NOMO-1 treated with DMSO at 0.1 percent for 48 hours (cell line): ENCODE results near the gene CASP7.

ENCODE experiments used
- DNase-seq: peaks from one replicate; lab custom pipeline; 2025; ENCODE audit not compliant: unreplicated experiment; lab: John Stamatoyannopoulos, UW

Gene CASP7

GRCh38 chr10:113665806-113666354 lies 13.8 kb upstream of the CASP7 start:
- DNase-seq: no peak

- peak; percentile 16 for DNase-seq
Observed at GRCh38 chr10:113666682-113667252, 12.9 kb upstream of the CASP7 start.

DNA sequence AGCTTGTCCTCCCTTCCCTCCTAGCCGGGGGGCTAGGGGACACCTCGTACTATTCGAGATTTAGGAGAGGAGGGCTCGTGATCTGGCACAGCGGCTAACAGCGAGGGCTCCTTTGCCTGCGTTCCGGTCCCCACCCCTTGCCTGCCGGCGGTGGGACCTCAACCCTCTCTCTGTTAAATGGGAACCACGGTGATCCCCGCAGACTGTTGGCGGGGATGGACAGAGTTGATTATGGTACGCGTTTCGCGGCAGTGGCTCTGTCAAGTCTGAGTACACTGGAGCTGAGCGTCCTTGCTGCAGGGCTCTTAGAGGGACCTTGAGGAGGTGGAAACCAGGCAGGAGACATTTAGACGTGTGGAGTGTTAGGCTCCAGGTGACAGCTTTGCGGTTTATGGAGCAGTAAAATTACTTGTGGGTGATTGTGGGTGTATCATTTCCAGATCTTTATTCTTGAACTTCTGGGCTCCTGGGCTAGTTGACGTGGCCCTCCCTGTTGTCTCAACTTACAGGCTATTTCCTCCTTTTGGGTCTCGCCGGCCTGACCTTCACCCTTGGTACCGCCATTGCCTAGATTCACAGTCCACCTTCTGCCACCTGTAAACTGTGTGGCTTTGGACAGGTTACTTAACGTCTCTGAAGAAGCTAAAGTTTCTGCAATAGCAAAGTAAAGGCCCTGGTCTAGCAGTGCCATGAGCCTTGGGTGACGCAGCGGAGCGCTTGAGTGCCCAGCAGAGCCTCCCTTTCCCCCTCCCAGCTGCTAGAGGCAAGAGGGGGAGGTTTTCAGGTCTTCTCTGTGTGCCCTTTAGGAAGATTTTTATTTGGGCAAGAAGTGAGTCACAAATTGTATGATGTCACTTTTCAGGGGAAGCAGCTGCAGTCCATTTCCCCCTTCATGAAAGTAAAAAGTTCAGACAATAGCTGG lies 739 bp downstream of the CASP7 start:
- peak; percentile 66 for DNase-seq

- no peak for DNase-seq
Observed at GRCh38 chr10:113681533-113682470, 2.1 kb downstream of the CASP7 start.

GRCh38 chr10:113683300-113683699 lies 3.6 kb downstream of the CASP7 start:
- peak; percentile 49 for DNase-seq

GRCh38 chr10:113686028-113686427 lies 6.3 kb downstream of the CASP7 start:
- DNase-seq: no peak

DNA sequence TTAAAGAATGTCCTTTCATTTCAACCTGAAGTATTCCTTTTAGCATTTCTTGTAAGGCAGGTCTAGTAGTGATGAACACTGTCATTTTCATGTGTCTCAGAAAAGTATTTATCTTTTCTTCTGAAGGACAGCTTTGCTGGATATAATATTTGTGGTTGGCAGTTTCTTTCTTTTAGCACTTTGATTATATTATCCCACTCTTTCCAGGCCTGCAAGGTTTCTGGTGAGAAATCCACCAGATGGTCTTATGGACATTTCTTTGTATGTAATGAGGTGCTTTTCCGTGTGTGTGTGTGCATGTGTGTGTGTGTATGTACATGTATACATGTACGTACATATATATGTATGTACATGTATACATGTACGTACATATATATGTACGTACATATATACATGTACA lies 7.3 kb downstream of the CASP7 start:
- no peak for DNase-seq

DNA sequence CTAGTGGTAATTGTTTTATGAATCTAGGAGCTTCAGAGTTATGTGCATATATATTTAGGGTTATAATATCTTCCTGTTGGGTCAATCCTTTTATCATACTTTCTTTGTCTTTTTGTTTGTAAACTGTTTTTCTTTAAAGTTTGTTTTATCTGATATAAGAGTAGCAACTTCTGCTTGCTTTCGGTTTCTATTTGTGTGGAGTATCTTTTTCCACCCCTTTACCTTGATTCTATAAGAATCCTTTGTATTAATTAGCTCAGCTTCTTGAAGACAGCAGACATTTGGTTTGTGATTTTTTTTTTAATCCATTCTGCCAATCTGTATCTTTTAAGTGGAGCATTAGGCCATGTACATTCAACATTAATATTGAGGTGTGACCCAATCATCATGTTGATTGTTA lies 9.3 kb downstream of the CASP7 start:
- no peak for DNase-seq

DNA sequence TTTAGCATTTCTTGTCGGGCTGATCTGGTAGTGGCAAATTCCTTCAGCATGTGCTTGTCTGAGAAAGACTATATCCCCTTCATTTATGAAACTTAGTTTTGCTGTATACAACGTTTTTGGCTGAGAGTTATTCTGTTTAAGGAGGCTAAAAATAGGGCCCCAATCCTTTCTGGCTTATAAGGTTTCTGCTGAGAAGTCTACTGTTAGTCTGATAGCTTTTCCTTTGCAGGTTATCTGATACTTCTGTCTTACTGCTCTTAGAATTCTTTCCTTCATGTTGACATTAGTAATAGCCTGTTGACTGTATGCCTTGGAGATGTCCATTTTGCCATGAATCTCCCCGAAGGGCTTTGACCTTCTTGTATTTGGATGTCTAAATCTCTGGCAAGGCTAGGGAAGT lies 9.9 kb downstream of the CASP7 start:
- DNase-seq: no peak

DNA sequence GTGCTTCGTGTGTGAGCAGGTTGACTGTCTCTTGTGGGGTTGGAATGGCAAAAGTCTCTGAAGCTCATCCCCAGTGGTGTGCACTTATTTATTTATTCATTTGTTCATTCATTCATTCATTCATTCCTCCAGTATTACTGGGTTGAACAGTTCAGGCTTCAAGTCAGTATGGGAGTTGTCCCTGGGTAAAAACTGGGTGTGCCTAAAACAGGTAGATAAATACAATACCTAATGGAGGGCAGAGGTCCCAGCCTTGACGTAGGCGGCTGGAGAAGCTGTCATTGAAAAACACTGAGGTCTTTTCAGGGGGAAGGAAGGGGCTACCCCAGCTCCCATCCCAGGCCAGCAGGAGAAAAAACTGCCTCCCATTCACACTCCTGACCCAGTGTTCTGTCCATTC lies 11.0 kb downstream of the CASP7 start:
- DNase-seq: no peak

- DNase-seq: no peak
Observed at GRCh38 chr10:113691381-113691780, 11.7 kb downstream of the CASP7 start.

DNA sequence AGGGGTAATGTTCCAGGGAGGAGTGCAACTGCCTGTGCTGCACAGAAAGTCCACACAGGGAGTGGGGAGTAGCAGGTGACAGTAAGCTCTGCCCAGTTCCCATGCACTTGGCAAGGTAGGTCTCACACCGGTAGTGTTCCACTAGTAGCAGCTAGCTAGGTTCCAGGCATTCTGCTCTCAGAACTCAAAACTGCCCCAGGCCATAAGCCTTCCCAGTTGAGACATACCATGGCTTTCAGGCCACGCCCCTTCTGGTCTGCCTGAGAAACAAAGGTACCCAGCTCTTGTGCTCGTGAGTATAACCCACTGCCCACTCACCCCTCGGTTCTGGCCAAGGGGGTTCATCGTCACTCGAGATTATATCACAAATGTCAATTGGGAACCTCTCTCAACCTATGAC lies 12.6 kb downstream of the CASP7 start:
- DNase-seq: no peak

DNA sequence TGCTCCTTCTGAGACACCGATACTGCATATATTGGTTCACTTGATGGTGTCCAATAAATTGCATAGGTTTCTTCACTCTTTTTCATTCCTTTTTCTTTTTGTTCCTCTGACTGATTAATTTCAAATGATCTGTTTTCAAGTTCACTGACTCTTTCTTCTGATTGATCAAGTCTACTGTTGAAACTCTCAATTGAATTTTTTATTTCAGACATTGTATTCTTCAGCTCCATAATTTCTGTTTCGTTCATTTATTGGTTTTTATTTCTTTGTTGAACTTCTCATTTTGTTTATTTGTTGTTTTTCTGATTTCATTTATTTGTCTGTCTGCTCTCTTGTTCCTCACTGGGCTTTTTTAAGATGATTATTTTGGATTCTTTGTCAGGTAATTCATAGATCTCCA lies 13.6 kb downstream of the CASP7 start:
- no peak for DNase-seq

- no peak for DNase-seq
Observed at GRCh38 chr10:113695691-113696090, 16.0 kb downstream of the CASP7 start.

- no peak for DNase-seq
Observed at GRCh38 chr10:113697595-113697994, 17.9 kb downstream of the CASP7 start.

- DNase-seq: peak; percentile 27
Observed at GRCh38 chr10:113704637-113705343, 25.1 kb downstream of the CASP7 start.

- DNase-seq: no peak
Observed at GRCh38 chr10:113705344-113705652, 25.6 kb downstream of the CASP7 start.

- no peak for DNase-seq
Observed at GRCh38 chr10:113706623-113707022, 26.9 kb downstream of the CASP7 start.

DNA sequence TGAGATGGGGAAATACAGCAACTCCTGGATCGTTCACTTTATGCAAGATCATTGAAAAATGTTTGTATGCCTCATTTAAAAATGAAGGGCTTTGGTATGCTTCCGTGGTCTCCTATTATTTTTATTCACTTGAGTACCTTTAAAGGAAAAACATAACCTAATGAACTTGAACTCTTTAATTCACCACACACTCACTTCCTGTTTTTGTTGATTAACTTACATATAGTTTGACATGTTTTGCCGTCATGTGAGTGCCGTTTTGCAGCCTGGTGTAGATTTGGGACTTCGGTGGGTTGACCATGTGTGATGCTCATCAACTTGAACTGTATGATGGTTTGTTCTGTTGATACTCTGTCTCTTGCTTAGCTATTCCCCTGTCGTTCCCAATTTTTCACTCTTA lies 28.9 kb downstream of the CASP7 start:
- no peak for DNase-seq

- no peak for DNase-seq
Observed at GRCh38 chr10:113709221-113709838, 29.6 kb downstream of the CASP7 start.
